SW 1271 (cell line): ENCODE results near the gene TMEM115.

Experiments
- DNase-seq, 2 experiments: peaks; one replicate each; lab custom pipeline; 2025; lab: John Stamatoyannopoulos, UW

The TMEM115 gene

GRCh38 chr3:50358911-50359759, at the start of gene TMEM115:
TMEM115 (minus strand) TSS chr3:50359521; CDS start chr3:50359063, 458 bp downstream.
- DNase-seq, result peak; percentile 89 to 92

GRCh38 chr3:50408443-50408944, 49.2 kb upstream of the TMEM115 start:
- no peak for DNase-seq

GRCh38 chr3:50406487-50406886, 47.2 kb upstream of the TMEM115 start:
- DNase-seq, result no peak

- DNase-seq, result no peak
These were observed 45.9 kb upstream of the TMEM115 start for GRCh38 chr3:50405249-50405648.

- DNase-seq, result no peak
These were observed 42.8 kb upstream of the TMEM115 start for GRCh38 chr3:50401978-50402595.

GRCh38 chr3:50396502-50396901, 37.2 kb upstream of the TMEM115 start:
- DNase-seq, result no peak

- DNase-seq, result no peak
These were observed 35.9 kb upstream of the TMEM115 start for GRCh38 chr3:50395070-50395860.

GRCh38 chr3:50393061-50393460, 33.7 kb upstream of the TMEM115 start:
- no peak for DNase-seq

GRCh38 chr3:50392101-50392715, 32.9 kb upstream of the TMEM115 start:
- DNase-seq, result no peak

- no peak for DNase-seq
These were observed 31.3 kb upstream of the TMEM115 start for GRCh38 chr3:50390508-50391224.

GRCh38 chr3:50389414-50389767, 30.1 kb upstream of the TMEM115 start:
- no peak for DNase-seq

- DNase-seq, result no peak
These were observed 29.5 kb upstream of the TMEM115 start for GRCh38 chr3:50388720-50389413.

- DNase-seq, result no peak
These were observed 28.8 kb upstream of the TMEM115 start for GRCh38 chr3:50388016-50388719.

GRCh38 chr3:50385754-50386153, 26.4 kb upstream of the TMEM115 start:
- DNase-seq, result no peak

GRCh38 chr3:50383750-50384149, 24.4 kb upstream of the TMEM115 start:
- no peak for DNase-seq

- no peak for DNase-seq
These were observed 23.4 kb upstream of the TMEM115 start for GRCh38 chr3:50382722-50383121.

GRCh38 chr3:50381383-50381782, 22.1 kb upstream of the TMEM115 start:
- no peak for DNase-seq

- DNase-seq, result no peak
These were observed 21.2 kb upstream of the TMEM115 start for GRCh38 chr3:50380405-50381085.

- DNase-seq, result no peak
These were observed 19.4 kb upstream of the TMEM115 start for GRCh38 chr3:50378757-50379156.

- no peak for DNase-seq
These were observed 18.7 kb upstream of the TMEM115 start for GRCh38 chr3:50378024-50378423.
